DMS 273 (cell line): Measurements from ENCODE around the gene ZNF560.
A peak's percentile ranks its signal among the peaks of the same experiment; 100 is the strongest.

ENCODE experiments used
- DNase-seq: peaks from one replicate; lab custom pipeline; 2025; ENCODE audit not compliant: unreplicated experiment; lab: John Stamatoyannopoulos, UW

The ZNF560 gene

DNA sequence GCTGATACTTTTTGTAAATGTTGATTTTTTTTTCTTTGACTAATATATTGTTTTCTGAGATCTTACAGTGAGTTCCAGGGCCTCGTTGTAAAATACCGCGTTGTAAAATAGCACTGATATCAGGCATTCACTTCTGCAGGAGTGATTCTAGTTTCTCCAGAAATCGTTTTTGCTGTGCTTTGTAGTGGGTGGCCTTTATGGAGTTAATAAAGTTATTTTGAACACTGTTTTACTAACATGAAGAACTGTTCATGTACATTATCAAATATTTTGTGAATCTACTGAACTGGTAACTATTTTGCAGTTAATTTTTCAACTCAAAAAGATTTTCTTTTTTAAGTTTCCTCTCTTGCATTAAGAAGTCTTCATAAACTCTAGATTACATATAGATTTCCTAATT lies 62.1 kb downstream of the ZNF560 start:
- DNase-seq = no peak

DNA sequence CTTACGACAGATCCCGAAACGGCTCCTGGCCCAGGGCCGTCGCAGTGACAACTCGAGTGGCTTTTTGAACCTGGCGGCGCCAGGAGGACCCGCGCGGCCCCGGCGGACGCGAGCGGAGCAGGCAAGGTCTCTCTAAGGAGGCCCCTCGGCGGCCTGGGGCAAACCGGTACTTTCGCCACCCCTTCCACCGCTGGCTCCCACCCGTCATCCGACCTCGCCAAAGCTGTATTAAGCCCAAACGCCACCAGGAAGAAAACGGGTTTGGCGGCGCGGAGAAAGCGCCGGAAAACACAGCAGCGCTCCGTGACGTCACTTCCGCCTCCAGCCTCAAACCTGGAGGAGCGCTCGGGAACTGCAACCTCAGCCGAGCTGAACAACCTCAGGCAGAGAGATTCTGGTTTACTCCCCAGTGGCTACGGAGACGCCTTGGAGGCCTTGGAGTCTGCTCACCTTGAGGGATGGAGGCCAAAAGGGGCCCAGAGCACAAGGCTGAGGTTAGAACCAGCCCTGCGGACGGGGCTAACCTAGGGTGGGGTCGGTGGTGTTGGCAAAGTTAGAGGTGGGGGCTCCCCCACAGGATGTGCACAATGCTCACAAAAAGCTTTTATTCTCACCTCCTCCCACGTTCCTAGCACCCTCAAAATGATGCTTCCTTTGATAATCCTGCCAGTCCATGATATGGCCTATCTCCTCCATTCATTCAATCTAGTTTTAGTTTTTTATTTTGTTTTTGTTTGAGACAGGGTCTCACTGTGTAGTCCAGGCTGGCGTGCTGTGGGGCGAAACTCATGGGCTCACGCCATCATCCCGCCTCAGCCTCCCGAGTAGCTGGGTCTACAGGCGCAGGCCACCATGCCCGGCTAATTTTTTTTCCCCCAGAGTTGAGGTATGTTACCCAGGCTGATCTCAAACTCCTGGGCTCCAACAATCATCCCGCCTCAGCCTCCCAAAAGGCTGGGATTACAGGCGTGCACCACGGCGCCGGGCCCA lies 62.8 kb downstream of the ZNF560 start, which contains the start of gene ZNF266:
ZNF266 (minus strand) TSS at position 295 of the 990 bp plus-strand sequence. CDS start 15,484 bp downstream, outside the sequence.
- DNase-seq = peak; percentile 97

DNA sequence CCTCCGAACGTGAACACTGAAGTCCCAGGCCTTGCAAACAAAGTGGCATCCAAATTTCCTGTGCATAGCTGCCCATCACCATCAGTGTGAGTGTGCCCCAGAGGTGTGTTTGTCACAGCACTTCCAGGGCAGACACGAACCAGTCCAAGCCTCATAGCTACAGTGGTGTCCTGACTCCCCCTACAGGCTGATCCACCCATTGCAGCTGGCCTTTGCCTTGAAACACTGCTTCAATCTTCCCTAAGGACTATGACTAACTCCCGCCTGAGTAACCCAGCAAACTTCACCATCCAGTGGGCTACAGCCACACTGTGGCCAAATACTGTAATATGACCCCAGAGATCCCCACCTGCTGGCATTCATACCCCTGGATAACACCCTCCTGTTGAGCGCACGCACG lies 66.9 kb downstream of the ZNF560 start:
- DNase-seq = peak; percentile 34

DNA sequence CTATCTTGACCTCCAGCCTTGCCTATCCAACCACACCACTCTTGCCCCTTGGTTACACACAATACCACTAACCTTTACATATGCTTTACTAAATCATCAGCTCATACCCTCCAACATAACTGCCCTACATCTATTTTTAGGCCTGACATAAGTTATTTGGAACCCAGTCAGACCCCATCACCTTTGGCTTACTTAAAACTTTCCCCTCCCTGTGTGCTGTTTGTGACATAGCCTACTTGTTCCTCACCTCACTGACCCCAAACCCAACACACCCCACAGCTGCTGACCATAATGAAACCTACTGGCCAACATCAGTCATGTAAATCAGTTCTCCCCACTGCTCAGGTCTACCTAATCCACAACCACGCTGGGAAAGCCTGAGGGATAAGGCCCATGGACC lies 68.0 kb downstream of the ZNF560 start:
- DNase-seq = no peak

DNA sequence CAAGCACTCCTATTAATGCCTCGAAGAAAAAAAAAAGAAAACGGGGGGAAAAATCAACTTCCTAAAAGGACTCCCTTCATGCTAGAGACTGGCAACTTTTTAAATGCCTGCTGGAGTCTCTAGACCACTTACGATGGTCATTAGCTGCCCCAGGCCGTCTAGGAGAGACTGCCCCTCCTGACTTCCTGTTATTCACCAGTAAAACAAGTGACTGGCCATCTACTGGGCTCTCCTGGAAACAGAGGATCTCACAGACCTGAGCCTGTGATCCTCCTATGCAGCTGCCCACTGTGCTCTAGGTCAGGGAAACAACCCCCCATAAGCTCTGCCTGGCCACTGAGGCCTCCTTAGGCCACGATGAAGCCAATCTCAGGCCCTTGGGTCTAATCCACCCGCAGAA lies 70.5 kb downstream of the ZNF560 start:
- DNase-seq = no peak
